ENCODE data around the gene CGB2. TPM values are rescaled to one million over a fixed set of nuclear protein-coding genes. Genes with fewer than 3 reads are reported as not detected.
"Not testable (repeated sequence)": the region's sequence is repeated elsewhere in the genome, so short reads cannot be mapped to it uniquely, and the experiment has no call there.

CGB2 gene
- total and polyA plus RNA-seq, 4 donors, result 1.1 TPM; not detected in 3

GRCh38 chr19:49038557-49039276 is 7.0 kb downstream of the CGB2 start:
- intact Hi-C loops (cut with DNase I), result not testable (repeated sequence)

GRCh38 chr19:49039736-49040135 is 8.0 kb downstream of the CGB2 start:
- intact Hi-C loops (cut with DNase I); H3K27me3 ChIP-seq (ENCODE audit: control insufficient read depth in 1 of 2, insufficient read depth in 2 of 2, low read length in 1 of 2); DNase-seq; H3K4me3 ChIP-seq (ENCODE audit: low read length in 2 of 2); H3K36me3 ChIP-seq (ENCODE audit: control insufficient read depth in 1 of 2, insufficient read depth in 2 of 2, low read length in 1 of 2); H3K27ac ChIP-seq (ENCODE audit: low read depth in 1 of 2, low read length in 2 of 2); ATAC-seq (ENCODE audit: low FRiP score); H3K4me1 ChIP-seq (ENCODE audit: control insufficient read depth in 1 of 2, insufficient read depth in 2 of 2, low read length in 2 of 2); H3K9me3 ChIP-seq (ENCODE audit: control insufficient read depth, low read length): not testable (repeated sequence)
- 73 to 79% methylated on average over 6 to 9 of the region's 9 CpGs for WGBS, 2 donors

More at GRCh38 chr19:49038557-49039276, 7.0 kb downstream of the CGB2 start:
- not testable (repeated sequence) for DNase-seq; H3K27ac ChIP-seq (ENCODE audit: low read depth in 1 of 2, low read length in 2 of 2); H3K27me3 ChIP-seq (ENCODE audit: control insufficient read depth in 1 of 2, insufficient read depth in 2 of 2, low read length in 1 of 2); H3K9me3 ChIP-seq (ENCODE audit: control insufficient read depth, low read length); ATAC-seq (ENCODE audit: low FRiP score); H3K4me3 ChIP-seq (ENCODE audit: low read length in 2 of 2); H3K36me3 ChIP-seq (ENCODE audit: control insufficient read depth in 1 of 2, insufficient read depth in 2 of 2, low read length in 1 of 2); H3K4me1 ChIP-seq (ENCODE audit: control insufficient read depth in 1 of 2, insufficient read depth in 2 of 2, low read length in 2 of 2)
- 82 to 88% methylated on average over 25 to 26 of the region's 26 CpGs for WGBS, 2 donors

- H3K27me3 ChIP-seq (ENCODE audit: control insufficient read depth in 1 of 2, insufficient read depth in 2 of 2, low read length in 1 of 2), result no peaks in the 10 kb centered on the region
- intact Hi-C loops (cut with DNase I), result no loop called here
- no peak for ATAC-seq (ENCODE audit: low FRiP score)
These were observed 10.5 kb downstream of the CGB2 start for GRCh38 chr19:49042177-49042576.

GRCh38 chr19:49042666-49043065 is 11.0 kb downstream of the CGB2 start:
- WGBS, 2 donors, result 85 to 88% methylated on average over 2 to 4 of the region's 4 CpGs
- H3K36me3 ChIP-seq (ENCODE audit: control insufficient read depth in 1 of 2, insufficient read depth in 2 of 2, low read length in 1 of 2); H3K27me3 ChIP-seq (ENCODE audit: control insufficient read depth in 1 of 2, insufficient read depth in 2 of 2, low read length in 1 of 2); H3K4me1 ChIP-seq (ENCODE audit: control insufficient read depth in 1 of 2, insufficient read depth in 2 of 2, low read length in 2 of 2); DNase-seq; H3K27ac ChIP-seq (ENCODE audit: low read depth in 1 of 2, low read length in 2 of 2); H3K9me3 ChIP-seq (ENCODE audit: control insufficient read depth, low read length); ATAC-seq (ENCODE audit: low FRiP score); H3K4me3 ChIP-seq (ENCODE audit: low read length in 2 of 2); intact Hi-C loops (cut with DNase I): not testable (repeated sequence)

More at GRCh38 chr19:49042177-49042576, 10.5 kb downstream of the CGB2 start:
- Histone ChIP-seq H3K27ac (ENCODE audit: low read depth in 1 of 2, low read length in 2 of 2) (no peak overlapping the region), H3K9me3 (ENCODE audit: control insufficient read depth, low read length) (no peaks in the 10 kb centered on the region), H3K4me1 (ENCODE audit: control insufficient read depth in 1 of 2, insufficient read depth in 2 of 2, low read length in 2 of 2) (no peaks in the 10 kb centered on the region), H3K4me3 (ENCODE audit: low read length in 2 of 2) (no peak overlapping the region), H3K36me3 (ENCODE audit: control insufficient read depth in 1 of 2, insufficient read depth in 2 of 2, low read length in 1 of 2) (no peaks in the 10 kb centered on the region)
- 74 to 75% methylated on average over 17 of the region's 17 CpGs for WGBS, 2 donors
- DNase-seq, result no peak

GRCh38 chr19:49043548-49043947 is 11.9 kb downstream of the CGB2 start, which contains the start of gene CGB5:
Gene CGB5 (plus strand): TSS chr19:49043848. CDS start chr19:49044210, 362 bp downstream.
- H3K4me3 ChIP-seq (ENCODE audit: low read length in 2 of 2); DNase-seq; H3K36me3 ChIP-seq (ENCODE audit: control insufficient read depth in 1 of 2, insufficient read depth in 2 of 2, low read length in 1 of 2); H3K27me3 ChIP-seq (ENCODE audit: control insufficient read depth in 1 of 2, insufficient read depth in 2 of 2, low read length in 1 of 2); H3K9me3 ChIP-seq (ENCODE audit: control insufficient read depth, low read length); intact Hi-C loops (cut with DNase I); ATAC-seq (ENCODE audit: low FRiP score); H3K4me1 ChIP-seq (ENCODE audit: control insufficient read depth in 1 of 2, insufficient read depth in 2 of 2, low read length in 2 of 2); H3K27ac ChIP-seq (ENCODE audit: low read depth in 1 of 2, low read length in 2 of 2): not testable (repeated sequence)
- WGBS, 2 donors, result 72 to 73% methylated on average over 15 of the region's 15 CpGs

- 70 to 79% methylated on average over 8 to 12 of the region's 12 CpGs for WGBS, 2 donors
- H3K27me3 ChIP-seq (ENCODE audit: control insufficient read depth in 1 of 2, insufficient read depth in 2 of 2, low read length in 1 of 2); intact Hi-C loops (cut with DNase I); H3K4me1 ChIP-seq (ENCODE audit: control insufficient read depth in 1 of 2, insufficient read depth in 2 of 2, low read length in 2 of 2); H3K9me3 ChIP-seq (ENCODE audit: control insufficient read depth, low read length); H3K36me3 ChIP-seq (ENCODE audit: control insufficient read depth in 1 of 2, insufficient read depth in 2 of 2, low read length in 1 of 2); DNase-seq; H3K4me3 ChIP-seq (ENCODE audit: low read length in 2 of 2); ATAC-seq (ENCODE audit: low FRiP score); H3K27ac ChIP-seq (ENCODE audit: low read depth in 1 of 2, low read length in 2 of 2): not testable (repeated sequence)
These were observed 17.3 kb downstream of the CGB2 start, which contains the start of gene CGB8 for GRCh38 chr19:49049011-49049410. Gene CGB8 (minus strand): TSS chr19:49049111. CDS start chr19:49048739, 372 bp downstream.

GRCh38 chr19:49049834-49050233 is 18.1 kb downstream of the CGB2 start:
- WGBS, 2 donors, result 83 to 89% methylated on average over 3 of the region's 4 CpGs
- intact Hi-C loops (cut with DNase I); ATAC-seq (ENCODE audit: low FRiP score): not testable (repeated sequence)

GRCh38 chr19:49050376-49051033 is 18.8 kb downstream of the CGB2 start:
- not testable (repeated sequence) for DNase-seq; ATAC-seq (ENCODE audit: low FRiP score)

More at GRCh38 chr19:49049834-49050233, 18.1 kb downstream of the CGB2 start:
- not testable (repeated sequence) for H3K27ac ChIP-seq (ENCODE audit: low read depth in 1 of 2, low read length in 2 of 2); H3K4me1 ChIP-seq (ENCODE audit: control insufficient read depth in 1 of 2, insufficient read depth in 2 of 2, low read length in 2 of 2); H3K27me3 ChIP-seq (ENCODE audit: control insufficient read depth in 1 of 2, insufficient read depth in 2 of 2, low read length in 1 of 2); H3K9me3 ChIP-seq (ENCODE audit: control insufficient read depth, low read length); H3K36me3 ChIP-seq (ENCODE audit: control insufficient read depth in 1 of 2, insufficient read depth in 2 of 2, low read length in 1 of 2); H3K4me3 ChIP-seq (ENCODE audit: low read length in 2 of 2); DNase-seq

More at GRCh38 chr19:49050376-49051033, 18.8 kb downstream of the CGB2 start:
- H3K4me3 ChIP-seq (ENCODE audit: low read length in 2 of 2); H3K27me3 ChIP-seq (ENCODE audit: control insufficient read depth in 1 of 2, insufficient read depth in 2 of 2, low read length in 1 of 2); H3K27ac ChIP-seq (ENCODE audit: low read depth in 1 of 2, low read length in 2 of 2); H3K9me3 ChIP-seq (ENCODE audit: control insufficient read depth, low read length); H3K4me1 ChIP-seq (ENCODE audit: control insufficient read depth in 1 of 2, insufficient read depth in 2 of 2, low read length in 2 of 2); intact Hi-C loops (cut with DNase I); H3K36me3 ChIP-seq (ENCODE audit: control insufficient read depth in 1 of 2, insufficient read depth in 2 of 2, low read length in 1 of 2): not testable (repeated sequence)
- WGBS, 2 donors, result 78 to 80% methylated on average over 24 of the region's 24 CpGs

Data from aorta (tissue), 5 donors.